ENCODE data around the gene GVQW3.
A peak's percentile ranks its signal among the peaks of the same experiment; 100 is the strongest.
"Not testable (repeated sequence)": the region's sequence is repeated elsewhere in the genome, so short reads cannot be mapped to it uniquely, and the experiment has no call there.

The GVQW3 gene

DNA sequence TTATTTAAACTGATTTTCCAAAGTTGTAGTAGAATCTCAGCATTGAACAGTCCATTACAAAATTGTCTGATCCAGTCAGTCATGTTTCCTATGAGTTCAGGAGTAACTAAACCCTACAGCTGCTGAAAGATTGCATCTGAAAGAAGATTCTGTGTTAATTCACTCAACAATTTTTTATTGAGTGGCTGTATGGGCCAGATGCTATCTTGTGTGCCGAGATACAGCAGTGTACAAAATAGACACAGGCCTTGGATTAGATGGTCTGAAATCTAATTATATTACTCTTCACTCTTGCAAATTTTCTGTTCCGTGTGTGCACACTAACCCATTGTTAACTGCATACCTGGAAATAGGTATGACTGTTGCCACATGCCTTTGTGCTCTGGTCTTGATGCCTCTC lies 7.3 kb downstream of the GVQW3 start:
- no peak for DNase-seq

DNA sequence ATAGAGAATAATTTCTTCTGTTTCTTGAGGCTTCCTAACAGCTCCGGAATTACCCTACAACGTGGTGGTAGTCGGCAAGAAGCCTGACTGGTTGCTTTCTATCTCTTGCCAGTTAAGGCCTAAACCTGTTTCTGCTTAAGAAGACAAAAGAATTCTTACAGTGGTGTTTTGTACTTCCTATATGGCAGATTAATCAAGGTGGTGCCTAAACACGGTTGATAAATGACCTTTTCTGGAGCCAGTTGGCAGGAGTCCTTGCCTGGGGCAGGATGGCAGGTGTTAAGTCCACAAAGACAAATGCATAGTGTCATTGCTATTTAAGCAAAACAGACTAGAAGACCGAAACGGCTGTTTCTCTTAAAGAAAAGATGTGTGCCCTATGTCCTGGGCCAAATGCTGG lies 9.9 kb downstream of the GVQW3 start:
- DNase-seq, result no peak

DNA sequence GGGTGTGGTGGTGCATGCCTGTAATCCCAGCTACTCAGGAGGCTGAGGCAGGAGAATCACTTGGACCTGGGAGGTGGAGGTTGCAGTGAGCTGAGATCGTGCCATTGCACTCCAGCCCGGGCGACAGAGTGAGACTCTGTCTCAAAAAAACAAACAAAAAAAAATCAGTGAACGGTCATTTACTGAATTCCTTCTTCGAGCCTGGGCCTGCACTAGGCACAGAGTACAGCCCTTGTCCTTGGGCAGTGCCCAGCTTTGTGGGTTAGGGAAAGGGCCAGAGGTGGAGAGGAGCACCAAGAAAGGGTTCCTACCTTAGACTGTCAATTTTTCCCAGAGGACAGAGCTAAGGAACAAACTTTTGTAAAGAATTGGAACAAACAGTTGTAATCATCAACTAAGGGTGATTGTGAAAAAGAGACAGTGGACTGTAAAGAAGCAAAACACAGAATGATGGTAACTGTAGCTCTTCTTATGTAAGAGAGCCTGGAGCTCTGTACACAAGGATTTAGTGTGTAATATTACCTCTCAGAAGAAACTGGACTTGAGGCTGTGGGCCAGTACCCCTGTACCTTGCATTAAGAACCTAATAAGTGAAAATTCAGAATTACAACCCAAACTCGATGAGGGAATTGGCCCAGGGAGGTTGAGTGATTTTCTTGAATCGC lies 10.8 kb downstream of the GVQW3 start:
- no peak for DNase-seq

DNA sequence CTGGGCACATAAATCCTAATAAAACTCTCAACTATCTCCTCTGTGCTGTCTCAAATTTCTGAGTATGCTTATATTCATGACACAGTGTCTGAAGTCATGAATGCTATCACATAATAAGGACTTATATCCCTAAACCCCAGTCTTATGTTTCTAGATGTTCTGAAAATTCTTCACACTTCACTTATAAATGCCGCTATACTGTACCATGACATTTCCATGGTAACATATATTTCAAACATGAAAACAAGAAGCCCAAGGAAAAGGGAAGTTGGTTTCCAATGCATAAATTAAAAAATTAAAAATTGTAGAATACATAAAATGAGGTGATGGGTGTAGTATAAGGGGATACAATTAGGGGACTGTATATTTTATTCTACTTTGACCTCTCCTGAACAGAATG lies 11.7 kb downstream of the GVQW3 start:
- peak; percentile 19 to 33 for DNase-seq

DNA sequence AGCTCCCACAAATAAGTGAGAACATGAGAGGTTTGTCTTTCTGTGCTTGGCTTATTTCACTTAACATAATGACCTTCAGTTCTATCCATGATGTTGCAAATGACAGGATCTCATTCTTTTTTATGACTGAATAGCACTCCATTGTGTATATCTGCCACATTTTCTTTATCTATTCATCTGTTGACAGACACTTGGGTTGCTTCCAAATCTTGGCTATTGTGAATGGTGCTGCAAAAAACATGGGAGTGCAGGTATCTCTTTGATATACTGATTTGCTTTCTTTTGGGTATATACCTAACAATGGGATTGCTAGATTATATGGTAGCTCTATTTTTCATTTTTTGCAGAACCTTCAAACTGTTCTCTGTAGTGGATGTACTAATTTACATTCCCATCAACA lies 13.3 kb downstream of the GVQW3 start:
- no peak for DNase-seq

DNA sequence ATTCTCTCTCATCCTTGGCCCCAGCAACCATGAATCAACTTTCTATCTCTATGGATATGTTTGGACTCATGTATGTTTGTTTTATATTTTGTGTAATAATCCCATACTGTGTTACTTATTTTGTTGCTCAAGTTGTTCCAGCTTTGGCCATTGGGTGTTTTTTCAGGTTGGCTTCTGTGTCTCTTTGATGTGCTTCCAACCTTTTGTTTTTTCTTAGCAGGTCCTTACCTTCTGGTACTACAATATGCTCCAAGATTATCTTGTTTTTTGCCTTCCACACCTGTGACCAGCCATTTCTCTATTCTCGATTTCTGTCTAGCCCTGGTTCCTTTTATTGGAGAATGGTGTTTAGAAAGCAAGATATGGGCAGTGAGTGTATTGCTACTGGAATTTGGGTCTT lies 14.2 kb downstream of the GVQW3 start:
- no peak for DNase-seq

DNA sequence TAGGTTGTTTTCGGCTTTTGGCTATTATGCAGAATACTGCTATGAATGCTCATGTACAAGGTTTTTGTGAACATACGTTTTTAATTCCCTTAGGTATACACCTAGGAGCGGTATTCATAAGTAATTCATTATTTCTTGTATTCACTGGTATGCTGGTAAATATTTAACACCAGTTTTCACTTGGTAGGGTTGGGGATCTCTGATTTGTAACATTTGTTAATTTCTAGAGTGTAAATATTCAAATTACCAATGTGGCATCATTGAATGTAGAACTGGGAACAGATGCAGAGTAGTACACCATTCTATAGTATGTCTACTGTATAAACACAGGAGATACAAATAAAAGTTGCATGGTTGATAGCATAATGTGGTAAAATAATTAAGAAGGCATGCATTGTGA lies 16.3 kb downstream of the GVQW3 start:
- no peak for DNase-seq

DNA sequence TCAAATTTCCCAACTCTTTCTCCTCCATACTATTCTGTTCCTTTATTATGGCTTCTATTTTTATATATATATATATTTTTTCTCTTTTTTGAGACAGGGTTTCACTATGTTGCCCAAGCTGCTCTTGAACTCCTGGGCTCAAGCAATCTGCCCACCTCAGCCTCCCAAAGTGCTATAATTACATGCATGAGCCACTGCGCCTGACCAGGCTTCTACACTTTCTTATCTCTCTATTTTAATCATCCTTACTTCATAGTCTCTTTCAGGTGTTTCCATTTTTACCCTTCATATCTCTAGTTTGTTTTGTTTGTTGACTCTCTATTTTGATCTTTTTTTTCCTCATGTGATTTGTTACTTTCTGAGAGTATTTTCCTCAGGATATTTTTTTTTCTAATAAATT lies 19.8 kb downstream of the GVQW3 start:
- DNase-seq, result no peak

DNA sequence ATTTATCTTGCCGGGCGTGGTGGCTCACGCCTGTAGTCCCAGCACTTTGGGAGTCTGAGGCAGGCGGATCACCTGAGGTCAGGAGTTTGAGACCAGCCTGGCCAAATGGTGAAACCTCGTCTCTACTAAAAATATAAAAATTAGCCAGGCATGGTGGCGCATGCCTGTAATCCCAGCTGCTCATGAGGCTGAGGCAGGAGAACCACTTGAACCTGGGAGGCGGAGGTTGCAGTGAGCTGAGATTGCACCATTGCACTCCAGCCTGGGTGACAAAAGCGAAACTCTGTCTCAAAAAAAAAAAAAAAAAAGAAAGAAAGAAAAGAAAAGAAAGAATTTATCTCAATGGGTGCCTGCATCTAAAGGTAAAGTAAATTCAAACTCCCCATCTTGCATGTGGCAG lies 20.4 kb downstream of the GVQW3 start:
- DNase-seq, result not testable (repeated sequence)

DNA sequence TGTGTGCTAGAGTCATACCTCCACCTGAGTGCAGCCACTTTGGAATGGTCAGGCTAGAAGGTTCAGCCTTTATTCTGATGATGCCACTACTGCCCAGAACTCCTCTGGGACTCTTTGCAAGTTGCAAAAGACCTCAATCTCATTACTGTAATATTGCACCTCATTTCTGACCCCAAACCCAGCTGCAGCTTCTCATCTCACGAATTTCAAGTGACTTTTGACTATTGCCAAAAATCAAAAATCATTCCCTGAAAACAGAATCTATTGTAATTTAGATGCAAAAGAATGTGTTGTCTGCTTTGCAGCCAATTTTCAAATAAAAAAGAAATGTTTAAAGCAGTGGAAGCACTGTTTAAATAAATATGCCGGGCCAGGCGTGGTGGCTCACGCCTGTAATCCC lies 25.2 kb downstream of the GVQW3 start:
- no peak for DNase-seq

DNA sequence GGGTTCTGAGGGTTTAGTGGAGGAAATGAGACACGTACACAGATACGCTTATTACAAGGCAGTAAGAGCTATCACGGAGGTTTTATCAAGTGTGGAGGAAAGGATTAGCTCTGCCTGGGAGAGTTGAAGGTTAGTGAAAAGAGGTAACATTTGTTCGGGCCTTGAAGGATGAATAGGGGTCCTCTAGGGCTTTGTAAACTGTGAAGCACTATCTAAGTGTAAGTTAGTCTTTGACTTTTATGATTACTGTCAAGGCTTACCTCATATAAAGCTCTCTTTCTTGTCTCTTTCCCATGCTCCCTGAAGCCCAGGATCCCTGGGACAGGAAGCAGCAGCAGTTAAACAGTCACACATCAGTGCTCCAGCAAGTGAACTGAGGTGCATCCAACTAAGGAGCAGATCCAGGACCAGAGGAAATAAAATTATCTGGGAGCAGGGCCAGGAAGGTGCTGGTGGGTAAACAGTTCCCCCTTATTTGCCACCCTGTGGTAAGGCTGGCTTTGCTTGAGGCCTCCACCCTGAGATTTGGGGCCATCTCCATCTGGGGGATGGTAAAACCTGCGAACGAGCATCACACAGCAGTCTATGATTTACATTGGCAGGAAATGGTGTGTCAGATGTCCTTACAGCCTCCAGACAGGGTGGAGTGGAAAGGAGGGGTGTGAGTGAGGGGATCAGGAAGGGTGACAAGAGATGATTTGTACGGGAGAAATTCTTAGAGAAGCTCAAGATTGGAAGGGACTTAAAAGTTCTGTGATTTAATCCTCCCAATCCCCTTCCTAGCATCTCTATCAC lies 27.2 kb downstream of the GVQW3 start:
- no peak for DNase-seq

DNA sequence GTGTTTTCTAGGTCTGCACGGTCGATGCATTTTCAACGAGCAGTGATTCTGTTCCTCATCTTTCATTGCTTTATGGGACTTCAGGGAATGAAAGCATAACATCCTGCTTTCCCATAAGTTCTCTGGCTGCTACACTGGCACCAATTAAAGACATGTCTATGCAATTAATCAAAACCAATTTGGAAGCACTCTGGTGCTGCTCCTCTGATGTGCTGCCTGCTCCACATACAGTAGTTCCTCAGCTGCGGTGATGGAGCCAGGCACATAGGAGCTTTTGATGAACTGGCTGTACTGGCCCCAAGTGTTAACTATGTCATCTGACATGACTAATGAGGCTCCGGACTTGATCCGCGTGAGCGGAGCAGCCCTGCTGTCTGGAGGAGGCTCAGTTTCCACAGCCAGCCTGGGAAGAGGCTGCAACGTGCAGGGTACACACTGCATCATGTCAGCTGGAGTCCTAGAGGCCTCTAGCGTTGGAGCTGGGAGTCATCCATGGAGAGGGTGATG lies 29.8 kb downstream of the GVQW3 start:
- no peak for DNase-seq

DNA sequence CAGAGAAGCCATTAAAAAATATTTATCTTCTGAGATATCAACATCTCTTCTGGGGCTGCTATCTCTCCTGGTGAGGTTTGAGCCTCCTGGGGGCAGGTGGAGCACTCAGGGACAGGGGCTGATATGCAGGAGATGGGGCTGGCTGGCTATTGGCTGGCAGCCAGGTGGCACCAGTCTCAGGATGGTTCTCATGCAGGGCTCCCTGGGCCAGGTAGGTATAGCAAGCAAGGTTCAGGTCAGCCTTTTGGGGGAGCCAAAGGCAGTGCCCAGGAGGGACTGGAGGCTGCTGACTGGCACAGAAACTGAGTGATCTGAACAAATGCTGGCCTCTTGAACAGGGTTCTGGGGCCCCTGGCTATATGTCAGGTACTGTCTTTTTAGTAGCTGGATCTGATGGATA lies 34.0 kb downstream of the GVQW3 start:
- DNase-seq, result no peak

DNA sequence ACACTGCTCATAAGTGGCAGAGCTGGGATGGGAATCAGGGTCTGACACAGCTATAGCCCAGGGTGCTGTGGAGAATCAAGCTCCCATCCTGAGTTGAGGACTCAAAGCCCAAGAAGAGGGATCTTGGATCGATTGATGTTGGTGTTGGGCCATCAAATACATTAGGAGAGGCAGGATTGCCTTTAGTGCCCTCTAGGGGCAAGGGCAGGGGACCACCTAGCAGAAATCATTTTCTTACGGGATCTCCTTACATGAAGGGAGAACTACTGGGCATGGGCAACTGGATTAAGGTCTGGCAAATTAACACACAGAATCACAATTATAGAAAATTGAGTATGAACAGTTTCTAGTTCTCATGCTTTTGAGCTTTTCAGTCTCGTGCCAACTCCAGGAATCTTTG lies 38.8 kb downstream of the GVQW3 start:
- DNase-seq, result peak; percentile 8 to 48

DNA sequence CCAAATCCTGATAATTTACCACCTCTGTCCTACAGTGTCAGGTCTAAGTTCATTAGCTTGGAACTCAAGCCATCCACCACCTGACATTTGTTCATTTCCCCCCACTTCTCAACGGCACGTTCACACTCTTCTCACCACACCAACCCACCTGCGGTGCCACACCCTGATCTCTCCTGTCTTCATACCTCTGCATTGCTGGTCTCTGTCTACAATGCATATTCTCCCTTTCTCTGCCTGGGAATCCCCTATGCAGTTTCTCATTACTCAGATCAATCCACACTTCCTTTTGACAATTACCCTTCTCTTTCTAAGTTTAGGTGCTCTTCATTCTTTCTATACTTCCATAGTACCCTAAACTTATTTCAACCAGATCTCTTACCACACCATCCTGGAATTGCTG lies 43.3 kb downstream of the GVQW3 start:
- no peak for DNase-seq

DNA sequence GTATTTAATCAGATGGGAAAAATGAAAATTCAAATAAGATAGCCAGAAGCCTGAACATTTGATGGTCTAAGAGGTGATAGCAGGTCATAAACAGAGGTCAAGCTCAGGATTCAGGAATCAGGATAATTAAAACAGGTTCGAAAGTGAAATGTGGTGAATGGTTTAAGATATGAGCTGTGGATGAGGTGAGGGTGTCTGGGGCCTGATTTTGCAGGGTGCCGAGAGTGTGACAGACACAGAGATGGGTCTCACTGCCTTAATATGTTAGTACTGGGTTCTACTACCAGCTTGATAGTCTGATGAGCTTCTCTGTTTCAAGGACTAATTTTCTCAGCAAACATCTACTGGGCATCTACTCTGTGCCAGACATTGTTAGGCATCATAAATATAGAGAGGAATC lies 43.8 kb downstream of the GVQW3 start:
- DNase-seq, result no peak

DNA sequence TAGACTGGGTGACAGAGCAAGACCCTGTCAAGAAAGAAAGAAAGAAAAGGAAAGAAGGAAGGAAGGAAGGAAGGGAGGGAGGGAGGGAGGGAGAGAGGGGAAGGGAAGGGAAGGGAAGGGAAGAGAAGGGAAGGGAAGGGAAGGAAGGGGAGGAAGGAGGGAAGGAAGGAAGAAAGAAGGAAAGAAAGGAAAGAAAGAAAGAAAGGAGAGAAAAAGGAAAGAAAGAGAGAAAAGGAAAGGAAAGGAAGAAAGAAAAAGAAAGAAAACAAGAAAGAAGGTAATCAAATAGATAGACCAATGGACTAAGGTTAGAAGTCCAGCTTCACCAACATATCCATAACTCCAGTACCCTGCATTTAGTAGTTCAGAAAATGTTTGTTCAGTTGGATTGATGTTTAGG lies 45.5 kb downstream of the GVQW3 start:
- DNase-seq, result no peak

DNA sequence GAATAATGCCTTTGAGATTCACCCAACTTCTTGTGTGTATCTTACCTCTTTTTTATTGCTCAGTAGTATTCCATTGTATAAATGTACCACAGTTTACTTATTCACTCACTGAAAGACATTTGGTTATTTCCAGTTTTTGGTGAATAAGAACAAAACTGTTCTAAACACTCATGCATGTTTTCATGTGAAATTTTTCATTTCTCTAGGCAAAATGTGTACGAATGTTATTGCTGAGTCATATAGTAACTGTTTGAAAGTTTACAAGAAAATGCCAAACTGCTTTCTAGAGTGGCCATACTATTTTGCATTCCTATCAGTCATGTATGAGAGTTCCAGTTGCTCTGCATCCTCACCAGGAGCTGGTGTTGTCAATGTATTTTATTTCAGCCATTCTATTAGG lies 54.9 kb downstream of the GVQW3 start:
- DNase-seq, result no peak

DNA sequence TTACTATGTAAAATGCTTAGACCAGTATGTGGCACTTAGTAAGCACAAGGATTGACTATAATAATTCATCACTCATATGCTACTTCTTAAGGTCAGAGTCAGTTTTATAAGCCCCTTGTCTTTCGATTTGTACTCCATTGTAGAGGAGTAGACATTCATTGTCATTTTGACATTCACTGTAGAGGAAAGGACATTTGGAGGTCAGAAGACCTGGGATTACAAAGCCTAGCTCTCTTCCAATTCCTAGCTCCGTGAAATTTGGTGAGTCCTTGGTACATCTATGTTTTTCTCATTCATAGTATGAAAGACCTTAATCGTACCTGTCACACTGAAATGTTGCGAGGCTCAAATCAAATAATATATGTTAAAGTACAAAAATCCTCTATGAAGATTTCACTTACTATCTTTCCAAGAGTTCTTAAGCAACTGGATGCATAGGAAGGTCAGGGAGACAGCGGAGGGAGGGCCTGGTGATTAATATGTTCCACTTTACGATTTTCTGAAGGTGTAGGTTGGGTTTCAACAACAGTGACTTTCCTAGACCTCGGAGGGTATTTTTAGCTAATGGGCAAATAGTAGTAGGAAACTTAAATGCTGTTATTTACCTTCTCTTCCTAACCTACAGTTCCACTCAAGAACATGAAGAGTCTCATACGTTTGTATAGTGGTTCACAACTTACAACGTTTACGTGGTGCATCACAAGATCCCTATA lies 62.3 kb downstream of the GVQW3 start:
- peak; percentile 30 to 44 for DNase-seq

DNA sequence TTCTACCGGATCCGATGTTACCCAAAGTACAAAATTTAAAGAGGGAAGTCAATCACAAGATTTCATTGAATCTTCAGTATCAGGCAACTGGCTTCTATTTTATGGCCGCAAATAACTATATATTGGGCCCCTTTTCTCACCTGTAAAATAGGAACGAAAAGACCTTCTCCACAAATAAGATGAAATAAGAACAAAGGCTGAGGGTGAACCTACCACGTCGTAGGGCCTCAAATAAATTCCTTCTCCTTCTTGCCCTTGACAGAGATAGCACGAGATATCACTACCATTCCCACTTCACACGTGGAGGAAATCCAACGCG lies 62.9 kb downstream of the GVQW3 start:
- DNase-seq, result peak; percentile 17 to 76

DNA sequence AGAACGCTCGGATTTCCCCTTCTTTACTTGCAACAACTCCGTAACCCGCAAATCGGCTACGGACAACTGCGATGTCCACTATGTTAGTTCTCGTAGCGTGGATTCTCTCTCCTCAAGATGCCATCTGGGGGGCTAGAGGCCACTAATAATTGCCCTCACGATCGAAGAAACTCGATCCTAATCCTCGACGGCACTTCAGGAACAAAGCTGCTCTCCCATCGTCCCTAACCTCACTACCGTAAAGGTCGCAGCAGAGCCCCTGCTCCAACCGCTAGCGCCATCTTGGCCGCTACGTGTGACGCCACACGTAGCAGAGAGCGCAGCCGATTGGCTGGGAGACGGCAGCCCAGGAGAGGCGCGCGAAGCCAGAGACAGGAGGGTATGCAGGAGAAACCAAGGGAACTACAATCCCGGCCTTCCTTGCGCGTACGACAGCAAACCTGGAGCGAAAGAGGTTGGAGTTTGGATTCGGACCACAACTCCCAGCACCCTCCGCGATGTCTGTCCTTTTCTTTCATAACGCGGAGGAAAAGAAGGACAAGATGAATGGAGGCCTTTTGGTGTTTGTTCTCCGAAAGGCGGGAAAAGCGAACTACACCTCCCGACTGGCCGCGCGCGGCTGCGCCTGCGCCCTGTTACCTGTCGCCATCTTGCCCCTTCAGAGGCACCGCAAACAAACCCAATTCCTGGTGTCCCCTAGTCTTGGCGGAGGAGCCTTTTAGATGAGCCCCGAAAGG lies 63.4 kb downstream of the GVQW3 start, which contains the start of gene EMSY:
TSS of gene EMSY (plus strand) at position 635 of the 737 bp plus-strand sequence. CDS start 1,921 bp downstream, outside the sequence.
- peak; percentile 95 to 99 for DNase-seq

DNA sequence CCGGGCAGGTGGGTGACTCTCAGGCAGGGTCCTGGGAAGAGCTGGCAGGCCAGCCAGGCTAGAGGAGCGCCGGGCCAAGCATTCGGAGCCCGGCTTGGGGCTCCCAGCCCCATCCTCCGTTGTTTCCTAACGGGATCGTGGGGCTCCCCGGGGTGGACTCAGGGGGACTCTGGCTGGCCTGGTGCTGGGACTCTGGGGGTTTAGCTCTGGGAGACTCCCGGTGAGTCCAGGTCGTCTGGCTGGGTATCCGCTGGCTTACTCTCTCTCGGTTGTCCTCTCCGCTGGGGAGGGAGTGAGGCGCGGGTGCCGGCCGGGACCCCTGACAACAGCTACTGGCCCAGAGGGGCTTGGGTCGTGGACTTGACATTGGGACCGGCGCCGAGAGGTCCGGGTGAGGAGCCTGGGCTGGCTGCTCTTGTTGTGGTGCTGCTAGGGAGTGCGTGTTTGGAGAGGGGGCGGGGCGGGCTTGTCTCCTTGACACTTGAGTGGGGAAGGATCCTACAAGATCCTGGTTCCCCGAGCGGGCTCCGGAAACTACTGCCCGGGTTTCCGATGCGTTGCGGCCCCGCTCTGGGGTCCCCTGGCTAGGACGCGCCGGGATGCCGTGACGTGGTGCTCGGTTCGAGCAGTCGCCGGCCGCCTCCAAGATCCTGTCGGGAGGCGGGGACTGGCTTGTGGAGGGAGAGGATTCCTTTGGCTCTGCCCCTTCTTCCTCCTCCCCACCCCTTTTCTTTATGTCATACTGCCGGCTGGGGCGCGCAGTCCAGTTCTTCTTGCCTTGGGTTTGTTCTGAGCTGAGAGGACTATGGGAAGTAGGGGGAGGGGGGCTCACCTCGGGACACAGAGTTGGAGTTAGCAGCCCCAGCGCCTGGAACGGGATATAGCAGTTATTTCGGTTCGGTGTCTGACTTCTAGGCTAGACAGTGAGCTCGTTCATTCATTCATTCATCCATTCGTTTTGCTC lies 64.3 kb downstream of the GVQW3 start:
- peak; percentile 83 to 86 for DNase-seq
